SK-N-MC (cell line): ENCODE data around the gene MRS2.

Source experiments
- EZH2 ChIP-seq: fragments of 200-600 bp; sonication (generic); IDR thresholded peaks from one replicate; pipeline ENCODE4 v1.6.1; 2017; ENCODE audit warnings: antibody characterized with exemption
- POLR2AphosphoS5 ChIP-seq: IDR thresholded peaks from 2 replicates; pipeline ENCODE4 v1.6.1; 2012; ENCODE audit warnings: mild to moderate bottlenecking, low read depth, low read length, borderline replicate concordance

GRCh38 chr6:24382220-24382540, 20.6 kb upstream of the MRS2 start:
- TF ChIP-seq POLR2AphosphoS5 (no peak), EZH2 (no peak)
